H1 (cell line): Measurements from ENCODE around the gene CASZ1. TPM values are rescaled to one million over a fixed set of nuclear protein-coding genes. Genes with fewer than 3 reads are reported as not detected.

Experiments
- TAF7 ChIP-seq: optimal IDR thresholded peaks from 2 replicates; pipeline ENCODE3; 2011; ENCODE audit warnings: low read depth, mild to moderate bottlenecking, inconsistent platforms, low read length, moderate library complexity, borderline replicate concordance
- TEAD4 ChIP-seq: IDR thresholded peaks from 2 replicates; pipeline ENCODE4 v1.6.1; 2012; ENCODE audit warnings: low read depth, low read length, inconsistent platforms, mixed read lengths
- USF2 ChIP-seq: IDR thresholded peaks from 2 replicates; pipeline ENCODE4 v1.6.1; 2011; ENCODE audit warnings: low read length, improper control_type of control experiment
- polyA plus RNA-seq, 7 experiments: library from polyadenylated mRNA; depleted of rRNA in 3 of 7; stranded (reverse) in 5 of 7; unstranded in 2 of 7; fragments of >200 nt in 5 of 7; fragments of 200-250 nt in 2 of 7; gene quantifications; 1 replicate in 5 of 7; 2 replicates in 1 of 7; 4 replicates in 1 of 7; pipeline versions ENCODE4 v1.2.1 to v1.2.3, GENCODE V29; 2011 to 2013; ENCODE audit warnings: missing spikeins in 2 of 7, mixed read lengths in 2 of 7
- total RNA-seq: library from RNA; stranded (reverse); fragmentation: NEBNext Ultra II Directional; extraction: Animal tissue kit (Norgen Biotek cat#: 25700); gene quantifications from 2 replicates; pipeline ENCODE4 v1.2.1, GENCODE V29; 2021

CASZ1 gene
- total and polyA plus RNA-seq, 2 of the 8 experiments (the other 6 are each of a cell fraction or from before 2014, with no cell fraction given) = 4.4 to 7.7 TPM

GRCh38 chr1:10686404-10687040 lies 109.9 kb downstream of the CASZ1 start (continued):
- TF ChIP-seq TEAD4 (no peak), TAF7 (no peak), USF2 (no peak)
